HuH-7 (cell line): Measurements from ENCODE around the gene PEX13.
"Not testable (repeated sequence)": the region's sequence is repeated elsewhere in the genome, so short reads cannot be mapped to it uniquely, and the experiment has no call there.

ENCODE experiments used
- DNase-seq: peaks from one replicate; pipeline ENCODE4 v3.0.0; 2011; ENCODE audit warnings: low spot score

PEX13 gene, protein sequence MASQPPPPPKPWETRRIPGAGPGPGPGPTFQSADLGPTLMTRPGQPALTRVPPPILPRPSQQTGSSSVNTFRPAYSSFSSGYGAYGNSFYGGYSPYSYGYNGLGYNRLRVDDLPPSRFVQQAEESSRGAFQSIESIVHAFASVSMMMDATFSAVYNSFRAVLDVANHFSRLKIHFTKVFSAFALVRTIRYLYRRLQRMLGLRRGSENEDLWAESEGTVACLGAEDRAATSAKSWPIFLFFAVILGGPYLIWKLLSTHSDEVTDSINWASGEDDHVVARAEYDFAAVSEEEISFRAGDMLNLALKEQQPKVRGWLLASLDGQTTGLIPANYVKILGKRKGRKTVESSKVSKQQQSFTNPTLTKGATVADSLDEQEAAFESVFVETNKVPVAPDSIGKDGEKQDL

DNA sequence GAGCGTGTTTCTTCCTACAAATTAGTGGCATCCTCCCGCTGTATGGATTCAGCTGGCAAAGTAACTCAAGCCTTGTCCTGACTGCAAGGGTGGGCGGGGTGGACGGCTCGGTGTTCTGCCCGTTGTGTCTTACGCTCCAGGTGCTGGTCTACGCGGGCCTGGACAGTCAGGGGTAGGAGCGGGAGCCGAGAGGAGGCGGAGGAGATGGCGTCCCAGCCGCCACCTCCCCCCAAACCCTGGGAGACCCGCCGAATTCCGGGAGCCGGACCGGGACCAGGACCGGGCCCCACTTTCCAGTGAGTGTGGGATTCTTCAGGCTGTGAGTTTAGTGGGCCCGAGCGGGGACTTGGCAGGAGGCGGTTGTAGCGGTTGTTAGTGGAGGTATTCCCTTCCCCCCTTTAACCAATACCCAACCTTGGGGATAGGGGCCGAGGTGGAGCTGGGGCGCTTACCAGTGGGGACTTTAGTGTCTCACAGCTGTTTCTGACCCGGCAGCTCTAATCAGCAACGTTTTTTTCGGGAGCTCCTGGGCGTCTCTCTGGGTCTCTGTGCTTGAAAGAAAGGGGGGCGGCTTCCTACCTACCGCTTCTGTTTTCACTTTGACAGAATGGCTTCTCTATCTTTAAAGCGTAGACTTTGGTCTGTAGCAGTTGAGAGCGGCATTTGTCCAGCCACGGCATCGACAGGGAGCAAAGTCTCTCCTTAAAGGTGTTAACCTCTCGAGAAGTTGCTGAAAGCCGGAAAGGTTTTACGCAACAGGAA is at the start of gene PEX13, which contains the start of gene PUS10:
Gene PEX13 (plus strand): TSS at position 165 of the 762 bp plus-strand sequence. CDS start 40 bp downstream, at position 205.
Gene PUS10 (minus strand): TSS at position 700 of the 762 bp plus-strand sequence. CDS start 6,365 bp downstream, outside the sequence.
- peak; percentile 76 for DNase-seq

DNA sequence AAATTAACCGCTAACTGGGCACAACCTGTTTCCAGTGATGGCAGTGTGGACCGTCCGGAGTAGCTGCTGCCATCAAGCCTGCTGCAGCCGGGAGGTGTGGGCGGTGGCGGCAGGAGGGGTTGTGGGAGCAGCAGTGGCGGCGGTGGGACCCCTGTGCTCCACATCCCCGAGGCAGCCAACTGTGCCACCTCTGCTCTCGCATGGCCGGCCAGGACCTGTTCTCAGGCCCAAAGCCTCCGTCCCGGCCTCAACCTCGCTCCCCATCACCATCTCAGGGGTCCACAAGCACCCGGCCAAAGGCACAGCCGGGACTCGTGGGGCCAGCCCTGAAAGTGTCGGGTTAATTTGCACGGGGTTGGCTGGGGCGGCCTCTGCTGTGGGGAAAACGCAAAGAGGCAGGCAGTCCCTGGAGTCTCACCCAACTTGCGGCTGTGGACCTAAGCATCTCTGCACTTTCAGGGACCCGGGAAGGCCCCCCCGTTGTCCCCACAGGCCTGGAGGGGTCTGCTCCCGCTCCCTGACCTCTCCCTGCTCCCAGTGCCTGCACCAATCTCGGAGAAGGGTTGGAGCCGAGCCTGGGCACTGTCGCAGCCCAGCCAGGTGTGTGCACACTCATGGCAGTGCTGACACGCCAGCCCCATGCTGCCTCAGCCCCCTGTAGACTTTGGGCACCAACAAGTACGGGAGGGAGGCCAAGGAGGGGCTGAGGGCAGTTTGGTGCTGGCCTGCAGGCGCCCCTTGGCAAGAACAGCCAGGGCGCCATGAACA is 44.4 kb upstream of the PEX13 start:
- no peak for DNase-seq

DNA sequence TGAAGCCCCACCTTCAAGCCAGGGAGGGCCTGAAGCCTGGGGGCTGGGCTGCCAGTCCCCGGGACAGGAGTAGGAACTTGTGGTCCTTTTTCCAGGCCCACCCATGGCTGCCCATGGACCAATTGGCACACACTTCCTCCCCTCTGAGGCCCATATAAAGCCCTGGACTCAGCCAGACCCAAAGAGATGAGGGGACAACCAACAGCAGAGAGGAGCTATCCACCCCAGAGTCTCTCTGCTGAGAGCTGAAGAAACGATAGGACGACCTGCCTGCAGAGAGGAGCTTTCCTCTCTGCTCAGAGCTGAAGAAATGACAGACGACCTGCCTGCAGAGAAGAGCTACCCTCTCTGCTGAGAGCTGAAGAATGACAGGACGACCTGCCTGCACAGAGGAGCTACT is 43.8 kb upstream of the PEX13 start:
- DNase-seq = no peak

- DNase-seq = no peak
Measured at GRCh38 chr2:60974652-60975051, 42.9 kb upstream of the PEX13 start.

- DNase-seq = no peak
Measured at GRCh38 chr2:60976256-60976850, 41.2 kb upstream of the PEX13 start.

GRCh38 chr2:60976875-60977561 is 40.5 kb upstream of the PEX13 start:
- no peak for DNase-seq

GRCh38 chr2:60977562-60977895 is 40.0 kb upstream of the PEX13 start:
- DNase-seq = no peak

DNA sequence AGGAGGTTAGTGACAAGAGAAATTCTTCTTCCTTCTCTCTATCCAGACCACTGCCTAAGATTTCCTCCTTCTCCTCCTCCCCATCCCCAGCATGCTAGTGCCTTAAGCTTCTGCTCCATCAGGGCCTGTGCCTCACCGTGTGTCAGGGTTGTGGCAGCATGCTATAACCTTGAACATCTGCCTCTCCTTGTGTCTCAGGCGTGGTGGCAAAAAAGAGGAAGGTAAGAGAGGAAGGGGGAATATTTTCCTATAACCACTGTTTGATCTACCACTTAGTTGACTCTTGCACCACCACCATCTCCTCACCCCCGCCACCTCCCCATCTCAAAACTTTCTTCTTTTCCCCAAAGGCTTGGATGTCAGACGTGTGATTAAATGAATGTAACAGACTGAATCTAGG is 38.3 kb upstream of the PEX13 start:
- DNase-seq = no peak

GRCh38 chr2:60980071-60980815 is 37.3 kb upstream of the PEX13 start:
- no peak for DNase-seq

DNA sequence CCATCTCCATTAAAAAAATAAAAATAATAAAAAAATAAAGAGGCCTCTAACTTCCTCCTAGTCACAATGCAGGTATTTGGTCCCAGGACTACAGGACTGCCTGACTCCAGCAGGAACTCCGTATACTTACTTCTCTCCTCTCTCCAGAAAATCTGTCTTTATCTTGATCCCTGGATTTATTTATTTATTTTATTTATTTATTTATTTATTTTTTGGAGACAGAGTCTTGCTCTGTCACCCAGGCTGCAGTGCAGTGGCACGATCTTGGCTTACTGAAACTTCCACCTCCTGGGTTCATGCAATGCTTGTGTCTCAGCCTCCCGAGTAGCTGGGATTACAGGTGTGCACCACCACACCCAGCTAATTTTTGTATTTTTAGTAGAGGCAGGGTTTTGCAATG is 35.5 kb upstream of the PEX13 start:
- not testable (repeated sequence) for DNase-seq

GRCh38 chr2:60984720-60985119 is 32.8 kb upstream of the PEX13 start:
- DNase-seq = no peak

DNA sequence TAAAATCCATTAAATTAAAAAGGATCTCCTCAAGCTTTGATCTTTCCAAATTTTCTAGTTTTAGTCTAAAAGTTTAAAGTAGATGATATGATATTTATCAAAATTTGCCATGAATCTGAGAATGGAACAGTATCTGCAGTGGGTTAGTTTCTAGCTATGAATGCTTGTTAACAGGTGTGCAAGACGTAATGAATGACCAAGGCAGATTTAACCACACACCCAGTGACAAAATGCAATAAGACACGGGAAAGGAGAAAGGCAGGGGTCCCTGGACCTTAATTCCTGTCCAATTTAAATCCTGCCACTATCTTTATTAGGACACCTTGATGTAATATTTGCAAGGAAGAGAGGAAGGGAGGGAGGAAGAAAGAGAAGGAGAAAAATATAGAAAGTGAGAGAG is 30.5 kb upstream of the PEX13 start:
- DNase-seq = no peak

DNA sequence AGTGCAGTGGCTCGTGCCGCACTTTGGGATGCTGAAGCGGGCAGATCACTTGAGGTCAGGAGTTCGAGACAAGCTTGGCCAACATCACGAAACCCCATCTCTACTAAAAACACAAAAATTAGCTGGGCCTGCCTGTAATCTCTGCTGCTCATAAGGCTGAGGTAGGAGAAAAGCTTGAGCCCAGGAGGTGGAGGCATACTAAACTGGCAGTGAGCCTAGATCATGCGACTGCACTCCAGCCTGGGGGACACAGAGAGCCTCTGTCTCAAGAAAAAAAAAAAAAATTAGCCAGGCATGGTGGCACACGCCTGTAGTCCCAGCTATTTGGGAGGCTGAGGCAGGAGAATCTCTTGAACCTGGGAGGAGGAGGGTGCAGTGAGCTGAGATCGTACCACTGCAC is 29.9 kb upstream of the PEX13 start:
- not testable (repeated sequence) for DNase-seq

DNA sequence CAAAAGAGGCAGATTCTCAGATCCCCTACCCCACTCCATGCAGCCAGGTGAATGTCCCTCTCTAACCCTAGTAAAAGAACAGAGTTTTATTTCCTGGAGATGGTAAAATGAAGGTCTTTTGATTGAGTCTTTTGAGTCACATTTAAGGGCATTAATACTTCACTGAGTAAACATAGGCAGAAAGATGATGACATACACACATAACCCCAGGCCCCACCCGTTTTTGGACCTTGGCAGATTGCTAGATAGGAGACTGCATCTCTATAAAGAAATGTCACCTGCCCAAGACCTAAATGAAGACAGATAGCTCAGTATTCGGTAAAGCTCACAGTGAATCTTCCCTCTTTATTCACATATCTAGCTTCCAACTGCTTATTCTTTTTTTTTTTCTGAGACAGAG is 28.3 kb upstream of the PEX13 start:
- no peak for DNase-seq

- DNase-seq = no peak
Measured at GRCh38 chr2:60991644-60992043, 25.9 kb upstream of the PEX13 start.

DNA sequence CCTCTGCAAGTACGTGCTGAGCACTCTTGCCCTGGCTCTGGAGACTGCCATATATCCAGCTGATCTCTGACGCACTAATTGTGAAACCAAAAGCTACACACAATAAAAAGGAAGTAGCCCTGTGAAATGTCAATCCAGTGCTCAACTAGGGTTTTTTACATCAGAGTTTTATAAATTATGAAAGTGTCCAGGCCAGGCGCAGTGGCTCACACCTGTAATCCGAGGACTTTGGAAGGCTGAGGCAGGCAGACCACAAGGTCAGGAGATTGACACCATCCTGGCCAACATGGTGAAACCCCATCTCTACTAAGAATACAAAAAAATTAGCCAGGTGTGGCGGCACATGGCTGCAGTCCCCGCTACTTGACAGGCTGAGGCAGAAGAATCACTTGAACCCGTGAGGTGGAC is 24.5 kb upstream of the PEX13 start:
- DNase-seq = no peak

GRCh38 chr2:60994131-60994530 is 23.4 kb upstream of the PEX13 start:
- no peak for DNase-seq

GRCh38 chr2:60998628-60999545 is 18.6 kb upstream of the PEX13 start:
- DNase-seq = peak; percentile 43

DNA sequence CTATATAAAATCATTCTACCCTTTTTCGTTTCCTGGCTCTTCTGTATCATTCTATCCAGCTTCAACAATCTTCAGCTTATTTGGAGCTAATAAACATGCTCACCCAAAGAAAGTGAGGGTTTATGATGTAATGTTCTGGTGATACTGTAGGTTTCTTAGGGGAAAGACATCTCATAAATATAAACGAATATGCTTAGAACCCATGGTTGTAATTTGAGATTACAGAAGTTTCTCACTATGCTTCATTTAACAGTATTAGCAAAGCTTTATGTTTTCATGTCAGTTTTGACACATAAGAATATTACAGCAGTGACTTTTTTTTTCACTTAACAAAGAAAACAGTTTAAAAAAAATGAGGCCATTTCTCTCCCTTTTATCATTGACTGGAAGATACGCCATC is 11.8 kb upstream of the PEX13 start:
- DNase-seq = no peak
